A549 (cell line): Measurements from ENCODE around the gene SLC5A5.

Experiments used
- EHMT2 ChIP-seq: fragments of 200-600 bp; sonication (generic); IDR thresholded peaks from 2 replicates; pipeline ENCODE4 v1.6.1; 2016; ENCODE audit warnings: antibody characterized with exemption, low read depth, mild to moderate bottlenecking, moderate library complexity
- JUN ChIP-seq, 2 experiments: fragments of >200 bp; sonication (Bioruptor Twin); formaldehyde crosslinking; IDR thresholded peaks; 2 replicates in 1 of 2; 3 replicates in 1 of 2; pipeline ENCODE4 v1.6.1; 2016 to 2017
- MAFK ChIP-seq: fragments of 450-650 bp; IDR thresholded peaks from 2 replicates; pipeline ENCODE4 v1.6.1; 2014; ENCODE audit not compliant: partially characterized antibody
- PHF8 ChIP-seq: fragments of 200-600 bp; sonication (generic); IDR thresholded peaks from 2 replicates; pipeline ENCODE4 v1.6.1; 2016; ENCODE audit warnings: low read depth, mild to moderate bottlenecking, antibody characterized with exemption, moderate library complexity, borderline replicate concordance
- RCOR1 ChIP-seq: fragments of 150-350 bp; IDR thresholded peaks from 2 replicates; pipeline ENCODE4 v1.6.1; 2014; ENCODE audit warnings: antibody characterized with exemption, low read length, low read depth
- TF ChIP-seq, protein P1 (sequence below): IDR thresholded peaks from 2 replicates; pipeline ENCODE4 v1.6.1; 2012
- TF ChIP-seq, protein P2 (sequence below): fragments of >200 bp; sonication (Bioruptor Twin); formaldehyde crosslinking; IDR thresholded peaks from 3 replicates; pipeline ENCODE4 v1.5.1; 2016
- TF ChIP-seq, protein P3 (sequence below): fragments of 450-650 bp; IDR thresholded peaks from 2 replicates; pipeline ENCODE4 v1.6.1; 2014; ENCODE audit warnings: antibody characterized with exemption
- TF ChIP-seq, protein P4 (sequence below): IDR thresholded peaks from 2 replicates; pipeline ENCODE4 v1.6.1; 2012
- TF ChIP-seq, protein P5 (sequence below): fragments of 200-600 bp; sonication (generic); IDR thresholded peaks from 2 replicates; pipeline ENCODE4 v1.6.1; 2016; ENCODE audit warnings: antibody characterized with exemption, mild to moderate bottlenecking, moderate library complexity

DNA sequence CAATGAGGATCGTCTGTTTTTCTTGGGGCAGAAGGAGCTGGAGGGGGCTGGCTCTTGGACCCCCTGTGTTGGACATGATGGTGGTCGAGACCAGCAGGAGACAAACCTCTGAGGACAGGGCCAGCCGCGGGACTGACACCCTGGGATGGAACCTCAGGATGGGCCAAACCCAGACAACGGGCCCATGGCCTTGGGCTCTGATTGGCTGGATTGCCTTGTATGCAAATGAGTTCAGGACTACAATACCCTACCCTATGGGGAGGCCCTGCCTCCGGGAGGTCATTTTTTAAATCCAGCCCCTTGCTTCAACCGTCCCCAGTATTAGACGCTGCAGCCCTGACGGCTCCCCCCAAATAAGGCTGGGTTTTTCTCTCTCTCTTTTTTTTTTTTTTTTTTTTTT lies 22.0 kb downstream of the SLC5A5 start:
- TF ChIP-seq, protein P1, sequence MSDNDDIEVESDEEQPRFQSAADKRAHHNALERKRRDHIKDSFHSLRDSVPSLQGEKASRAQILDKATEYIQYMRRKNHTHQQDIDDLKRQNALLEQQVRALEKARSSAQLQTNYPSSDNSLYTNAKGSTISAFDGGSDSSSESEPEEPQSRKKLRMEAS, result no peak
- TF ChIP-seq, protein P2, sequence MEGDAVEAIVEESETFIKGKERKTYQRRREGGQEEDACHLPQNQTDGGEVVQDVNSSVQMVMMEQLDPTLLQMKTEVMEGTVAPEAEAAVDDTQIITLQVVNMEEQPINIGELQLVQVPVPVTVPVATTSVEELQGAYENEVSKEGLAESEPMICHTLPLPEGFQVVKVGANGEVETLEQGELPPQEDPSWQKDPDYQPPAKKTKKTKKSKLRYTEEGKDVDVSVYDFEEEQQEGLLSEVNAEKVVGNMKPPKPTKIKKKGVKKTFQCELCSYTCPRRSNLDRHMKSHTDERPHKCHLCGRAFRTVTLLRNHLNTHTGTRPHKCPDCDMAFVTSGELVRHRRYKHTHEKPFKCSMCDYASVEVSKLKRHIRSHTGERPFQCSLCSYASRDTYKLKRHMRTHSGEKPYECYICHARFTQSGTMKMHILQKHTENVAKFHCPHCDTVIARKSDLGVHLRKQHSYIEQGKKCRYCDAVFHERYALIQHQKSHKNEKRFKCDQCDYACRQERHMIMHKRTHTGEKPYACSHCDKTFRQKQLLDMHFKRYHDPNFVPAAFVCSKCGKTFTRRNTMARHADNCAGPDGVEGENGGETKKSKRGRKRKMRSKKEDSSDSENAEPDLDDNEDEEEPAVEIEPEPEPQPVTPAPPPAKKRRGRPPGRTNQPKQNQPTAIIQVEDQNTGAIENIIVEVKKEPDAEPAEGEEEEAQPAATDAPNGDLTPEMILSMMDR, result no peak
- TF ChIP-seq, protein P3, sequence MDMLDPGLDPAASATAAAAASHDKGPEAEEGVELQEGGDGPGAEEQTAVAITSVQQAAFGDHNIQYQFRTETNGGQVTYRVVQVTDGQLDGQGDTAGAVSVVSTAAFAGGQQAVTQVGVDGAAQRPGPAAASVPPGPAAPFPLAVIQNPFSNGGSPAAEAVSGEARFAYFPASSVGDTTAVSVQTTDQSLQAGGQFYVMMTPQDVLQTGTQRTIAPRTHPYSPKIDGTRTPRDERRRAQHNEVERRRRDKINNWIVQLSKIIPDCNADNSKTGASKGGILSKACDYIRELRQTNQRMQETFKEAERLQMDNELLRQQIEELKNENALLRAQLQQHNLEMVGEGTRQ, result no peak
- TF ChIP-seq PHF8 (no peak), EHMT2 (no peak), RCOR1 (no peak), JUN (IDR thresholded peaks at IDR 0.05) (no peak), MAFK (no peak)
- TF ChIP-seq, protein P4, sequence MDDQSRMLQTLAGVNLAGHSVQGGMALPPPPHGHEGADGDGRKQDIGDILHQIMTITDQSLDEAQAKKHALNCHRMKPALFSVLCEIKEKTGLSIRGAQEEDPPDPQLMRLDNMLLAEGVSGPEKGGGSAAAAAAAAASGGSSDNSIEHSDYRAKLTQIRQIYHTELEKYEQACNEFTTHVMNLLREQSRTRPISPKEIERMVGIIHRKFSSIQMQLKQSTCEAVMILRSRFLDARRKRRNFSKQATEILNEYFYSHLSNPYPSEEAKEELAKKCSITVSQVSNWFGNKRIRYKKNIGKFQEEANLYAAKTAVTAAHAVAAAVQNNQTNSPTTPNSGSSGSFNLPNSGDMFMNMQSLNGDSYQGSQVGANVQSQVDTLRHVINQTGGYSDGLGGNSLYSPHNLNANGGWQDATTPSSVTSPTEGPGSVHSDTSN, result no peak
- TF ChIP-seq, protein P5, sequence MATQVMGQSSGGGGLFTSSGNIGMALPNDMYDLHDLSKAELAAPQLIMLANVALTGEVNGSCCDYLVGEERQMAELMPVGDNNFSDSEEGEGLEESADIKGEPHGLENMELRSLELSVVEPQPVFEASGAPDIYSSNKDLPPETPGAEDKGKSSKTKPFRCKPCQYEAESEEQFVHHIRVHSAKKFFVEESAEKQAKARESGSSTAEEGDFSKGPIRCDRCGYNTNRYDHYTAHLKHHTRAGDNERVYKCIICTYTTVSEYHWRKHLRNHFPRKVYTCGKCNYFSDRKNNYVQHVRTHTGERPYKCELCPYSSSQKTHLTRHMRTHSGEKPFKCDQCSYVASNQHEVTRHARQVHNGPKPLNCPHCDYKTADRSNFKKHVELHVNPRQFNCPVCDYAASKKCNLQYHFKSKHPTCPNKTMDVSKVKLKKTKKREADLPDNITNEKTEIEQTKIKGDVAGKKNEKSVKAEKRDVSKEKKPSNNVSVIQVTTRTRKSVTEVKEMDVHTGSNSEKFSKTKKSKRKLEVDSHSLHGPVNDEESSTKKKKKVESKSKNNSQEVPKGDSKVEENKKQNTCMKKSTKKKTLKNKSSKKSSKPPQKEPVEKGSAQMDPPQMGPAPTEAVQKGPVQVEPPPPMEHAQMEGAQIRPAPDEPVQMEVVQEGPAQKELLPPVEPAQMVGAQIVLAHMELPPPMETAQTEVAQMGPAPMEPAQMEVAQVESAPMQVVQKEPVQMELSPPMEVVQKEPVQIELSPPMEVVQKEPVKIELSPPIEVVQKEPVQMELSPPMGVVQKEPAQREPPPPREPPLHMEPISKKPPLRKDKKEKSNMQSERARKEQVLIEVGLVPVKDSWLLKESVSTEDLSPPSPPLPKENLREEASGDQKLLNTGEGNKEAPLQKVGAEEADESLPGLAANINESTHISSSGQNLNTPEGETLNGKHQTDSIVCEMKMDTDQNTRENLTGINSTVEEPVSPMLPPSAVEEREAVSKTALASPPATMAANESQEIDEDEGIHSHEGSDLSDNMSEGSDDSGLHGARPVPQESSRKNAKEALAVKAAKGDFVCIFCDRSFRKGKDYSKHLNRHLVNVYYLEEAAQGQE, result no peak
